HCT116 (cell line): ENCODE measurements around the gene ATP6V1G1. TPM values are rescaled to one million over a fixed set of nuclear protein-coding genes. Genes with fewer than 3 reads are reported as not detected.

Experiments
- ATAC-seq: fragments of 200-7000 bp; cut with Tn5 transposase; 2 replicates; pipeline ENCODE4 v1.9.1; 2020; ENCODE audit warnings: mild to moderate bottlenecking, moderate library complexity
- BruUV-seq: library from RNA; stranded (reverse); fragments of 400-500 nt; replicated peaks from 2 replicates; lab custom pipeline; 2021; lab: Mats Ljungman, UMichigan
- CTCF ChIA-PET: fragments of 300-600 bp; sonication (Branson Sonifier 250); formaldehyde crosslinking; loops from one replicate; lab custom pipeline; 2021; ENCODE audit warnings: antibody characterized with exemption; lab: Charles Lee
- POLR2A ChIA-PET: fragments of 300-600, 350-600 bp; sonication (Branson Sonifier 250); formaldehyde crosslinking; loops from one replicate; lab custom pipeline; 2021; ENCODE audit warnings: antibody characterized with exemption; lab: Charles Lee
- RAD21 ChIA-PET, 2 experiments: fragments of 300-600 bp; sonication (Branson Sonifier 250); formaldehyde crosslinking; loops; one replicate each; lab custom pipeline; 2023; ENCODE audit warnings: low total read pairs in 2 of 2; ENCODE audit not compliant: uncharacterized antibody in 2 of 2, unreplicated experiment in 2 of 2, low non-redundant PET in 1 of 2; lab: Charles Lee
- DNase-seq: peaks from one replicate; pipeline ENCODE4 v3.0.0-alpha.2; 2010; ENCODE audit warnings: low read depth, low spot score
- H2AFZ ChIP-seq: fragments of 200-600 bp; shearing (Covaris generic), sonication (generic); 2 replicates; pipeline ENCODE4 v1.6.1; 2017; ENCODE audit warnings: low read depth, mixed run types, mixed read lengths, antibody characterized with exemption, low read length; ENCODE audit not compliant: poor library complexity, severe bottlenecking
- H3K27ac ChIP-seq: 2 replicates; pipeline ENCODE4 v1.5.1; 2012; ENCODE audit warnings: low read depth, low read length
- H3K27me3 ChIP-seq: fragments of 200-600 bp; sonication (generic); 2 replicates; pipeline ENCODE4 v1.6.1; 2016; ENCODE audit warnings: mixed run types, low read length, mixed read lengths; ENCODE audit not compliant: insufficient read depth
- H3K36me3 ChIP-seq, 2 experiments: fragments of 200-500 bp in 1 of 2; fragments of 200-600 bp in 1 of 2; sonication (Bioruptor generic) in 1 of 2; sonication (generic) in 1 of 2; 2 replicates each; pipeline versions ENCODE4 v1.5.1 to v1.6.1; 2014 to 2016; ENCODE audit warnings: low read length in 2 of 2, inconsistent platforms in 1 of 2, mixed read lengths in 1 of 2, mixed run types in 1 of 2; ENCODE audit not compliant: insufficient read depth in 2 of 2, control insufficient read depth in 1 of 2
- H3K4me1 ChIP-seq, 2 experiments: fragments of 200-600 bp in 1 of 2; sonication (generic) in 1 of 2; 2 replicates each; pipeline versions ENCODE4 v1.5.1 to v1.6.1; 2012 to 2017; ENCODE audit warnings: low read length in 2 of 2, inconsistent platforms in 1 of 2, mild to moderate bottlenecking in 1 of 2, mixed read lengths in 1 of 2, mixed run types in 1 of 2, moderate library complexity in 1 of 2; ENCODE audit not compliant: insufficient read depth in 2 of 2, control insufficient read depth in 1 of 2
- H3K4me2 ChIP-seq: fragments of 200-600 bp; sonication (generic); 2 replicates; pipeline ENCODE4 v1.6.1; 2017; ENCODE audit warnings: mixed run types, low read length, mixed read lengths
- H3K4me3 ChIP-seq, 2 experiments: fragments of 200-600 bp in 1 of 2; sonication (generic) in 1 of 2; replicated peaks in 1 of 2; 2 replicates each; pipeline ENCODE4 v1.5.1; 2011 to 2016; ENCODE audit warnings: low read length in 2 of 2, control low read depth in 1 of 2, low read depth in 1 of 2, mild to moderate bottlenecking in 1 of 2, mixed read lengths in 1 of 2, mixed run types in 1 of 2
- H3K79me2 ChIP-seq: fragments of 200-600 bp; sonication (generic); 2 replicates; pipeline ENCODE4 v1.6.1; 2017; ENCODE audit warnings: mild to moderate bottlenecking, mixed run types, low read length, moderate library complexity, mixed read lengths; ENCODE audit not compliant: insufficient read depth
- H3K9ac ChIP-seq: fragments of 200-600 bp; sonication (generic); 2 replicates; pipeline ENCODE4 v1.6.1; 2016; ENCODE audit warnings: low read length, mixed read lengths
- H3K9me2 ChIP-seq: fragments of 200-600 bp; sonication (generic), shearing (Covaris generic); 2 replicates; pipeline ENCODE4 v1.6.1; 2017; ENCODE audit warnings: mixed run types, mild to moderate bottlenecking, moderate library complexity; ENCODE audit not compliant: insufficient read depth
- H3K9me3 ChIP-seq, 2 experiments: fragments of 200-500 bp in 1 of 2; fragments of 200-600 bp in 1 of 2; sonication (Bioruptor generic) in 1 of 2; sonication (generic) in 1 of 2; 2 replicates each; pipeline ENCODE4 v1.6.1; 2014 to 2017; ENCODE audit warnings: low read length in 2 of 2, mixed read lengths in 2 of 2, inconsistent platforms in 1 of 2, low read depth in 1 of 2, mild to moderate bottlenecking in 1 of 2, mixed run types in 1 of 2, moderate library complexity in 1 of 2; ENCODE audit not compliant: control insufficient read depth in 1 of 2, insufficient read depth in 1 of 2
- H4K20me1 ChIP-seq: fragments of 200-600 bp; sonication (generic), shearing (Covaris generic); 2 replicates; pipeline ENCODE4 v1.6.1; 2017; ENCODE audit warnings: mixed run types, mild to moderate bottlenecking, moderate library complexity; ENCODE audit not compliant: insufficient read depth
- CBX3 ChIP-seq: IDR thresholded peaks from 2 replicates; pipeline ENCODE4 v1.6.1; 2012; ENCODE audit warnings: low read depth
- CEBPB ChIP-seq: IDR thresholded peaks from 2 replicates; pipeline ENCODE4 v1.6.1; 2012; ENCODE audit warnings: low read depth
- EGR1 ChIP-seq: IDR thresholded peaks from 2 replicates; pipeline ENCODE4 v1.6.1; 2012; ENCODE audit warnings: low read depth
- ELF1 ChIP-seq: IDR thresholded peaks from 2 replicates; pipeline ENCODE4 v1.6.1; 2012; ENCODE audit warnings: low read depth, borderline replicate concordance
- EZH2phosphoT487 ChIP-seq: fragments of 200-600 bp; IDR thresholded peaks from 2 replicates; pipeline ENCODE4 v1.6.1; 2018; ENCODE audit warnings: antibody characterized with exemption, borderline replicate concordance
- FOSL1 ChIP-seq: IDR thresholded peaks from 2 replicates; pipeline ENCODE4 v1.6.1; 2012; ENCODE audit warnings: low read depth
- POLR2A ChIP-seq: IDR thresholded peaks from 2 replicates; pipeline ENCODE4 v1.7.0; 2011; ENCODE audit warnings: borderline replicate concordance; ENCODE audit not compliant: insufficient read depth, insufficient read length; ENCODE audit errors: extremely low read depth
- POLR2AphosphoS5 ChIP-seq: IDR thresholded peaks from 2 replicates; pipeline ENCODE4 v1.6.1; 2011; ENCODE audit warnings: mild to moderate bottlenecking, low read depth, low read length, moderate library complexity
- RAD21 ChIP-seq: IDR thresholded peaks from 2 replicates; pipeline ENCODE4 v1.6.1; 2012; ENCODE audit warnings: low read depth, mild to moderate bottlenecking
- SIN3A ChIP-seq: IDR thresholded peaks from 2 replicates; pipeline ENCODE4 v1.6.1; 2012; ENCODE audit warnings: low read depth
- SP1 ChIP-seq: IDR thresholded peaks from 2 replicates; pipeline ENCODE4 v1.6.1; 2012; ENCODE audit warnings: low read depth
- SRF ChIP-seq: IDR thresholded peaks from 2 replicates; pipeline ENCODE4 v1.6.1; 2012; ENCODE audit warnings: low read depth
- YY1 ChIP-seq: IDR thresholded peaks from 2 replicates; pipeline ENCODE4 v1.6.1; 2011; ENCODE audit warnings: low read length, low read depth, moderate library complexity, mild to moderate bottlenecking; ENCODE audit not compliant: insufficient replicate concordance; ENCODE audit errors: extremely low read depth
- ZFX ChIP-seq: fragments of 450-650 bp; IDR thresholded peaks from 2 replicates; pipeline ENCODE4 v1.6.1; 2017
- ZNF274 ChIP-seq: fragments of 200-500 bp; sonication (Bioruptor generic); IDR thresholded peaks from 2 replicates; pipeline ENCODE4 v1.6.1; 2014; ENCODE audit warnings: mild to moderate bottlenecking, low read depth, low read length, inconsistent platforms
- intact Hi-C: fragments of 100-400 bp; cut with micrococcal nuclease; formaldehyde crosslinking; loops from 2 replicates; pipeline ENCODE4 v1.10.0; 2022
- total RNA-seq: library from RNA; stranded (reverse); gene quantifications from one replicate; pipeline ENCODE4 v1.2.1, GENCODE V29; 2021; ENCODE audit not compliant: unreplicated experiment
- TF ChIP-seq, protein P1 (sequence below), 3 experiments: fragments of 200-600 bp in 1 of 3; sonication (generic) in 1 of 3; IDR thresholded peaks in 2 of 3; conservative IDR thresholded peaks in 1 of 3; 2 replicates each; pipeline ENCODE4 v1.5.1; 2012 to 2017; ENCODE audit warnings: low read depth in 2 of 3, low read length in 2 of 3, antibody characterized with exemption in 1 of 3, borderline replicate concordance in 1 of 3, control low read depth in 1 of 3, mild to moderate bottlenecking in 1 of 3, mixed read lengths in 1 of 3, mixed run types in 1 of 3, moderate library complexity in 1 of 3; ENCODE audit not compliant: insufficient read depth in 1 of 3
- TF ChIP-seq, protein P2 (sequence below): IDR thresholded peaks from 2 replicates; pipeline ENCODE4 v1.6.1; 2011; ENCODE audit warnings: mild to moderate bottlenecking, low read length, moderate library complexity; ENCODE audit not compliant: insufficient replicate concordance; ENCODE audit errors: extremely low read depth
- TF ChIP-seq, protein P3 (sequence below): IDR thresholded peaks from 2 replicates; pipeline ENCODE4 v1.6.1; 2012; ENCODE audit warnings: low read depth
- TF ChIP-seq, protein P4 (sequence below): IDR thresholded peaks from 2 replicates; pipeline ENCODE4 v1.6.1; 2012
- TF ChIP-seq, protein P5 (sequence below): IDR thresholded peaks from 2 replicates; pipeline ENCODE4 v1.6.1; 2012

ATP6V1G1 gene
- total RNA-seq, 1 experiment from 2014 or later: 72.3 TPM

DNA sequence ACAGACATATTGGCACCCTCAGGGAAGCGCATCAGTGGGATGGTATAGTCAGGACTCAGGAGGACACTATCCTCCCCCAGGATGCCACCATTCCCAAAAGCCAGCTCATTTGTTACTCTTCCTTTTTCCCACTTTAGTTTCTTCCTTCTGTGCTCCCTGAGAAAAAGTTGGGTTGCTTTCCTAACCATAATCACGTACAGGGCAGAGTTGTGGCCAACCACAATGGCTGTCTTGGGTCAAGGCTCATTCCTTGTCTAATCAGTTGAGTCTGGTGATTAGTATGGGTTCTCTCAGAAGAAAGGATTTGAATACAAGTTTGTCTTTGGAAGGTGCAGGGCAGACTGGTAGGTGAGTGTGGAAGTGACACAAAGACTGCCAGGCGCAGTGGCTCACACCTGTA is 26.6 kb upstream of the ATP6V1G1 start:
- no peak for DNase-seq
- no TSS peak for BruUV-seq

More for the DNA sequence above, 26.6 kb upstream of the ATP6V1G1 start:
- intact Hi-C loops: no loop called here
- no peaks in the 10 kb centered on the region for H3K79me2 ChIP-seq
- RAD21 ChIA-PET: no interaction called here
- TF ChIP-seq FOSL1 (no peak), POLR2A (no peak), RAD21 (no peak), SIN3A (no peak), YY1 (no peak), CBX3 (no peak), SRF (no peak), ELF1 (no peak), SP1 (no peak), ZFX (no peak), CEBPB (no peak), POLR2AphosphoS5 (no peak), ZNF274 (no peak), EGR1 (no peak), EZH2phosphoT487 (no peak)
- TF ChIP-seq, protein P1, sequence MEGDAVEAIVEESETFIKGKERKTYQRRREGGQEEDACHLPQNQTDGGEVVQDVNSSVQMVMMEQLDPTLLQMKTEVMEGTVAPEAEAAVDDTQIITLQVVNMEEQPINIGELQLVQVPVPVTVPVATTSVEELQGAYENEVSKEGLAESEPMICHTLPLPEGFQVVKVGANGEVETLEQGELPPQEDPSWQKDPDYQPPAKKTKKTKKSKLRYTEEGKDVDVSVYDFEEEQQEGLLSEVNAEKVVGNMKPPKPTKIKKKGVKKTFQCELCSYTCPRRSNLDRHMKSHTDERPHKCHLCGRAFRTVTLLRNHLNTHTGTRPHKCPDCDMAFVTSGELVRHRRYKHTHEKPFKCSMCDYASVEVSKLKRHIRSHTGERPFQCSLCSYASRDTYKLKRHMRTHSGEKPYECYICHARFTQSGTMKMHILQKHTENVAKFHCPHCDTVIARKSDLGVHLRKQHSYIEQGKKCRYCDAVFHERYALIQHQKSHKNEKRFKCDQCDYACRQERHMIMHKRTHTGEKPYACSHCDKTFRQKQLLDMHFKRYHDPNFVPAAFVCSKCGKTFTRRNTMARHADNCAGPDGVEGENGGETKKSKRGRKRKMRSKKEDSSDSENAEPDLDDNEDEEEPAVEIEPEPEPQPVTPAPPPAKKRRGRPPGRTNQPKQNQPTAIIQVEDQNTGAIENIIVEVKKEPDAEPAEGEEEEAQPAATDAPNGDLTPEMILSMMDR (IDR thresholded peaks at IDR 0.05 in 2 of 3, conservative IDR thresholded peaks at IDR 0.05 in 1 of 3; ENCODE audit: borderline replicate concordance in 1 of 3, insufficient read depth in 1 of 3, low read depth in 2 of 3, low read length in 2 of 3): no peak
- TF ChIP-seq, protein P2, sequence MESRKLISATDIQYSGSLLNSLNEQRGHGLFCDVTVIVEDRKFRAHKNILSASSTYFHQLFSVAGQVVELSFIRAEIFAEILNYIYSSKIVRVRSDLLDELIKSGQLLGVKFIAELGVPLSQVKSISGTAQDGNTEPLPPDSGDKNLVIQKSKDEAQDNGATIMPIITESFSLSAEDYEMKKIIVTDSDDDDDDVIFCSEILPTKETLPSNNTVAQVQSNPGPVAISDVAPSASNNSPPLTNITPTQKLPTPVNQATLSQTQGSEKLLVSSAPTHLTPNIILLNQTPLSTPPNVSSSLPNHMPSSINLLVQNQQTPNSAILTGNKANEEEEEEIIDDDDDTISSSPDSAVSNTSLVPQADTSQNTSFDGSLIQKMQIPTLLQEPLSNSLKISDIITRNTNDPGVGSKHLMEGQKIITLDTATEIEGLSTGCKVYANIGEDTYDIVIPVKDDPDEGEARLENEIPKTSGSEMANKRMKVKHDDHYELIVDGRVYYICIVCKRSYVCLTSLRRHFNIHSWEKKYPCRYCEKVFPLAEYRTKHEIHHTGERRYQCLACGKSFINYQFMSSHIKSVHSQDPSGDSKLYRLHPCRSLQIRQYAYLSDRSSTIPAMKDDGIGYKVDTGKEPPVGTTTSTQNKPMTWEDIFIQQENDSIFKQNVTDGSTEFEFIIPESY: no peak
- TF ChIP-seq, protein P3, sequence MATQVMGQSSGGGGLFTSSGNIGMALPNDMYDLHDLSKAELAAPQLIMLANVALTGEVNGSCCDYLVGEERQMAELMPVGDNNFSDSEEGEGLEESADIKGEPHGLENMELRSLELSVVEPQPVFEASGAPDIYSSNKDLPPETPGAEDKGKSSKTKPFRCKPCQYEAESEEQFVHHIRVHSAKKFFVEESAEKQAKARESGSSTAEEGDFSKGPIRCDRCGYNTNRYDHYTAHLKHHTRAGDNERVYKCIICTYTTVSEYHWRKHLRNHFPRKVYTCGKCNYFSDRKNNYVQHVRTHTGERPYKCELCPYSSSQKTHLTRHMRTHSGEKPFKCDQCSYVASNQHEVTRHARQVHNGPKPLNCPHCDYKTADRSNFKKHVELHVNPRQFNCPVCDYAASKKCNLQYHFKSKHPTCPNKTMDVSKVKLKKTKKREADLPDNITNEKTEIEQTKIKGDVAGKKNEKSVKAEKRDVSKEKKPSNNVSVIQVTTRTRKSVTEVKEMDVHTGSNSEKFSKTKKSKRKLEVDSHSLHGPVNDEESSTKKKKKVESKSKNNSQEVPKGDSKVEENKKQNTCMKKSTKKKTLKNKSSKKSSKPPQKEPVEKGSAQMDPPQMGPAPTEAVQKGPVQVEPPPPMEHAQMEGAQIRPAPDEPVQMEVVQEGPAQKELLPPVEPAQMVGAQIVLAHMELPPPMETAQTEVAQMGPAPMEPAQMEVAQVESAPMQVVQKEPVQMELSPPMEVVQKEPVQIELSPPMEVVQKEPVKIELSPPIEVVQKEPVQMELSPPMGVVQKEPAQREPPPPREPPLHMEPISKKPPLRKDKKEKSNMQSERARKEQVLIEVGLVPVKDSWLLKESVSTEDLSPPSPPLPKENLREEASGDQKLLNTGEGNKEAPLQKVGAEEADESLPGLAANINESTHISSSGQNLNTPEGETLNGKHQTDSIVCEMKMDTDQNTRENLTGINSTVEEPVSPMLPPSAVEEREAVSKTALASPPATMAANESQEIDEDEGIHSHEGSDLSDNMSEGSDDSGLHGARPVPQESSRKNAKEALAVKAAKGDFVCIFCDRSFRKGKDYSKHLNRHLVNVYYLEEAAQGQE: no peak
- TF ChIP-seq, protein P4, sequence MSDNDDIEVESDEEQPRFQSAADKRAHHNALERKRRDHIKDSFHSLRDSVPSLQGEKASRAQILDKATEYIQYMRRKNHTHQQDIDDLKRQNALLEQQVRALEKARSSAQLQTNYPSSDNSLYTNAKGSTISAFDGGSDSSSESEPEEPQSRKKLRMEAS: no peak
- TF ChIP-seq, protein P5, sequence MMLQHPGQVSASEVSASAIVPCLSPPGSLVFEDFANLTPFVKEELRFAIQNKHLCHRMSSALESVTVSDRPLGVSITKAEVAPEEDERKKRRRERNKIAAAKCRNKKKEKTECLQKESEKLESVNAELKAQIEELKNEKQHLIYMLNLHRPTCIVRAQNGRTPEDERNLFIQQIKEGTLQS: no peak
- ATAC-seq: no peak
- no peak overlapping the region for H3K27ac ChIP-seq
- CTCF ChIA-PET: no interaction called here
- H3K36me3 ChIP-seq: no peaks in the 10 kb centered on the region
- H3K4me1 ChIP-seq: no peaks in the 10 kb centered on the region; a peak in 1 of 4 replicates
- 0 out of 2 replicates have a peak, but pooled peaks cover 5% of the 10 kb centered on the region for H3K27me3 ChIP-seq
- POLR2A ChIA-PET: no interaction called here
- no peak overlapping the region for H2AFZ ChIP-seq
- H3K9ac ChIP-seq: no peak overlapping the region
- no peak overlapping the region for H3K4me3 ChIP-seq
- H3K9me3 ChIP-seq: no peaks in the 10 kb centered on the region
- no peaks in the 10 kb centered on the region for H4K20me1 ChIP-seq
- no peaks in the 10 kb centered on the region for H3K9me2 ChIP-seq
- H3K4me2 ChIP-seq: no peak overlapping the region
